SJSA1 (cell line): ENCODE results near the gene CPNE1. TPM values are rescaled to one million over a fixed set of nuclear protein-coding genes. Genes with fewer than 3 reads are reported as not detected.
"Not testable (repeated sequence)": the region's sequence is repeated elsewhere in the genome, so short reads cannot be mapped to it uniquely, and the experiment has no call there.

ENCODE experiments used
- DNase-seq, 2 experiments: peaks; one replicate each; pipeline ENCODE4 v3.0.0-alpha.2; 2015 to 2020; ENCODE audit warnings: low spot score in 2 of 2, low read depth in 1 of 2
- H3K27ac ChIP-seq: fragments of 250-450 bp; sonication (Bioruptor Pico); 2 replicates; pipeline ENCODE4 v1.5.1; 2020; ENCODE audit warnings: mild to moderate bottlenecking, moderate library complexity
- H3K27me3 ChIP-seq: fragments of 250-450 bp; sonication (Bioruptor Pico); replicated peaks from 2 replicates; pipeline ENCODE4 v1.5.1; 2020; ENCODE audit warnings: mild to moderate bottlenecking, moderate library complexity
- H3K36me3 ChIP-seq: fragments of 250-450 bp; sonication (Bioruptor Pico); 2 replicates; pipeline ENCODE4 v1.5.1; 2020; ENCODE audit warnings: mild to moderate bottlenecking
- H3K4me1 ChIP-seq: fragments of 250-450 bp; sonication (Bioruptor Pico); replicated peaks from 2 replicates; pipeline ENCODE4 v1.6.1; 2021; ENCODE audit warnings: mild to moderate bottlenecking
- H3K4me3 ChIP-seq: fragments of 250-450 bp; sonication (Bioruptor Pico); 2 replicates; pipeline ENCODE4 v1.5.1; 2020; ENCODE audit warnings: mild to moderate bottlenecking
- H3K9me3 ChIP-seq: fragments of 250-450 bp; sonication (Bioruptor Pico); replicated peaks from 2 replicates; pipeline ENCODE4 v1.5.1; 2020; ENCODE audit warnings: mild to moderate bottlenecking
- total RNA-seq: library from RNA; depleted of rRNA; stranded (reverse); fragments of >200 nt; shearing (Covaris generic); gene quantifications from 2 replicates; pipeline ENCODE4 v1.2.3, GENCODE V29; 2014

Gene CPNE1
- total RNA-seq, 1 experiment from 2014 or later = 162 TPM

DNA sequence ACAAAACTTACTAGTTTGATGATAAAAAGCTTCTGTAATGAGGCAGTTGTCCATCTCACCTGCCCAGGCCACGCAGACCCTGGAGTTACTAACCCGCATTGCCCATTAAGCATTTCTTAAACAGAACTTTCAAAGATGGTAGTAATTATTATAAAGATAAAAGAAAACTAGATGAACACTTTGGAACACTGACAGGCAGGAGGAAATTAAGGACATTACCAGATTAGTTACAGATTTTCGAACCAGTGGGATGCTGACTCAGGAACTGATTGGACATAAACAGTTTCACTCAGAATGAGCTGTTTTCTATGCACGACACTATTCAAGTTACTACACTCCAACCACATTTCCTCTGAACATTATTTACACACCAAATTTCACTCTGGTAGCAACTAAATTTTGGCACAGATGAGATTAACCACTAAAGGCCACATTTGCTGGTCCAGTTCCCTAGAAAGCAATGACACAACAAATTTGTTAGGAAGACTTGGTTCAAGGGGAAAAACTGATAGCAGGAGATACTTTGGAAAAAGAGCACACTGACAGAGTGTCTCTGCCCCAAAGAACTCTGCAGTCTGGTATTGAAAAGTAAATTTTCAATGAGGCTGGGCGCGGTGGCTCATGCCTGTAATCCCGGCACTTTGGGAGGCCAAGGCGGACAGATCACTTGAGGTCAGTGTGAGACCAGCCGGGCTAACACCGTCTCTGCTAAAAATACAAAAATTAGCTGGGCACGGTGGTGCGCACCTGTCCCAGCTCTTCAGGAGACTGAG is 37.5 kb upstream of the CPNE1 start:
- no peak overlapping the region for H3K27ac ChIP-seq
- no peaks in the 10 kb centered on the region for H3K27me3 ChIP-seq
- H3K9me3 ChIP-seq = no peaks in the 10 kb centered on the region
- peaks cover 16% of the 10 kb centered on the region for H3K4me1 ChIP-seq
- H3K36me3 ChIP-seq = peaks cover 78% of the 10 kb centered on the region
- peak in 1 of 2 experiments; percentile 36 for DNase-seq
- no peak overlapping the region for H3K4me3 ChIP-seq

DNA sequence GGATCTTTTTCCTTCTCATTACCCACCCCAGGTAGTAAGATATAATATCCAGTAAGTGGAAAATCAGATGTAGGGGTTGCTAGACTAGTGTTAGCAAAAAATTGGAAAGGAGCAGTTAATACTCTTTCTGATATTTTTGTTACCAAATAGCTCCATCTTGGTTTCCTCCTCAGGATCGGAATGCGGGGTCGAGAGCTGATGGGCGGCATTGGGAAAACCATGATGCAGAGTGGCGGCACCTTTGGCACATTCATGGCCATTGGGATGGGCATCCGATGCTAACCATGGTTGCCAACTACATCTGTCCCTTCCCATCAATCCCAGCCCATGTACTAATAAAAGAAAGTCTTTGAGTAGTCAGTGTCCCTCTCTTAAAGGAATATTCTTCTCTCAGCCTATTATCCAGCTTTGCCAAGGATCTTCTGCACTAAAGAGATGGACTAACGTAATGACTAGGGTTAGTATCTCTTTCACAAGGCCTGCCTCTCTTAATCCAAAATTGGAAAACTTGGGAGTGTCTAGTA is 36.0 kb upstream of the CPNE1 start:
- Histone ChIP-seq H3K4me3 (no peak overlapping the region), H3K9me3 (no peaks in the 10 kb centered on the region), H3K27me3 (no peaks in the 10 kb centered on the region), H3K27ac (no peak overlapping the region), H3K36me3 (peaks cover 67% of the 10 kb centered on the region), H3K4me1 (peaks cover 16% of the 10 kb centered on the region)
- peak in 1 of 2 experiments; percentile 28 for DNase-seq

GRCh38 chr20:35699957-35700624 is 35.4 kb upstream of the CPNE1 start:
- H3K9me3 ChIP-seq = no peaks in the 10 kb centered on the region
- peak overlapping the region; percentile 77 for H3K4me3 ChIP-seq
- no peaks in the 10 kb centered on the region for H3K27me3 ChIP-seq
- peaks cover 65% of the 10 kb centered on the region for H3K36me3 ChIP-seq
- H3K4me1 ChIP-seq = peaks cover 16% of the 10 kb centered on the region
- DNase-seq = no peak
- peak overlapping the region; percentile 54; the same call in 1 of the 2 replicates for H3K27ac ChIP-seq

DNA sequence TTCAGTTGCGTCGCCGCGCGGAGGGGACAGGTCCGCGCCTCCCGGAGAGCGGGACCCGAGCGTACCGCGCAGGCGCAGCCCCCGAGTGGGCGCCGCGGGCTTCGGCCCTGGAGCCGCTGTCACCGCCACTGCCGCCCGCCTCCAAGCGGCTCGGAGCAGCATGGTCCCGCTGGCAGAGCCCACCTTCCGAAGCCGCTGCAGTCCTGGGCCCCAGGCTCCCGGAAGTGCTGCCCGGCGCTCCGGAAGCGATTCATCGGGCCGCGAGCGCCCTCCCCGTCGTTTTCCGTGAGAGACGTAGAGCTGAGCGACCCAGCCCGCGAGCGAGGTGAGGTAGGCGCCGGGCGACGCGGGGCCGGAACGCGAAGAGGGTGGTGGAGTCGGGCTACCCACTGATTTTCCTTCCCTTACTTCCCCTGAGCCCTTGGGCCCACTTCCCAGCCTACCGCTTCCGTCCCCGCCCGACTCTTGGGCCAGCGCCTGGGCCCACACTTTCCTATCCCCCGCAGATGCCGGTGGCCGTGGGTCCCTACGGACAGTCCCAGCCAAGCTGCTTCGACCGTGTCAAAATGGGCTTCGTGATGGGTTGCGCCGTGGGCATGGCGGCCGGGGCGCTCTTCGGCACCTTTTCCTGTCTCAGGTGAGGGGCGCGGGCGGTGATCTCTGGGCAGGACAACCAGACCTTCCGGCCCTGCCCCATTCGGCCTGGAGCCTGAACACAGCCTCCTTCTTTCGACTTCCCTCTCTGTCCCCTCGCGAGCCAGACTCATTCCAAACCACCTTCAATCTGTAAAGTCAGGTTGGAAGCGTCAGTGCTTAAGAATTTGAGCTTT is 34.6 kb upstream of the CPNE1 start, which contains the start of the genes NFS1 and ROMO1:
Gene NFS1, minus strand, starts transcription at position 226 of the 830 bp plus-strand sequence. Its CDS starts 64 bp downstream, at position 162.
Gene ROMO1, plus strand, starts transcription at position 279 of the 830 bp plus-strand sequence. Its CDS starts 228 bp downstream, at position 507.
- H3K4me1 ChIP-seq = peaks cover 16% of the 10 kb centered on the region
- peak within 1 kb of the TSS; percentile 77 for H3K4me3 ChIP-seq
- H3K9me3 ChIP-seq = no peaks in the 10 kb centered on the region
- peak; percentile 85 to 88 for DNase-seq
- peaks cover 59% of the 10 kb centered on the region for H3K36me3 ChIP-seq
- peak within 1 kb of the TSS; percentile 54 for H3K27ac ChIP-seq
- H3K27me3 ChIP-seq = no peaks in the 10 kb centered on the region

DNA sequence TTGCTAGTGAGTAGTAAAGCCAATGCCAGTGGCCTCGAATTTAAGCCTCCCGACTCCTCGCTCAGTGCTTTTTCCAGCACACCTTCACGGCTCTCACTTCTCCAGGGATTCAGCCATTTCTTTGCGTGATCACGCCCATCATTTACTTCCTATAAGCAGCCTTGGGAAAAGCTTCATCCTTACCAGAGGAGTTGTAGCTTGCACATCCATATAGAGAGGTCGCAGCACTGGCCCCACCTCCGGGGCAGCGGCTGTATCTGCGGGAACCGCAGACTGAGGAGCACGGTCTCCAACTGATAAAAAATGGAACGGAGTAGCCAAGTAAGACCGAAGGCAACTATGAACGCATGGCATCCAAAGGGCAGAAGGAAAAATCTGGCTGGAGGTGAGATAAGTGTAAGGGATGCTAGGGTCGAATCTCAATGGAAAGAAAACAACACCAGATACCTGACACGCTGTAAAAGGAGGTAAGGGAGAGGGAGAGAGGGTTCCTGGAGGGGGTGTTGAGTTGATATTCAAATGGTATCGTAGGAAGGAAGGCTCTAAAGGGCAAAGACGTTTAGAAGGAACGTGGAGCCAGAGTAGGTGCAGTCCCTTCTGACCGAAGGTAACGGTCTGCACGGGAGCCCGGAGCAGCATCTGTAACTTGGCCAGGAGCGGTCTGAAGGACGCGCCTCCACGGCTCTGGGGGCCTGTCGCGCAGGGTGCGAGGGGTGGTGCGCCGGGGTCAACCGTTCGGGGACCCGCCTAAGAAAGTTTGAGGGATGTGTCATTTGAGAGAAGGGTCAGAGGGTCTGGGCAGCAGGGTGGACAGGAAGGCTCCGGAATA is 33.8 kb upstream of the CPNE1 start:
- H3K9me3 ChIP-seq = no peaks in the 10 kb centered on the region
- DNase-seq = peak in 1 of 2 experiments; percentile 40
- H3K27ac ChIP-seq = 0 out of 2 replicates have a peak overlapping the region, but pooled peaks have one; percentile 54
- no peaks in the 10 kb centered on the region for H3K27me3 ChIP-seq
- peaks cover 16% of the 10 kb centered on the region for H3K4me1 ChIP-seq
- H3K4me3 ChIP-seq = peak overlapping the region; percentile 77
- peaks cover 53% of the 10 kb centered on the region for H3K36me3 ChIP-seq

GRCh38 chr20:35697696-35698297 is 33.1 kb upstream of the CPNE1 start:
- no peak overlapping the region; the same call in 1 of the 2 replicates for H3K4me3 ChIP-seq
- DNase-seq = peak in 1 of 2 experiments; percentile 28
- no peaks in the 10 kb centered on the region for H3K9me3 ChIP-seq
- no peak overlapping the region for H3K27ac ChIP-seq
- no peaks in the 10 kb centered on the region for H3K27me3 ChIP-seq
- H3K4me1 ChIP-seq = peaks cover 16% of the 10 kb centered on the region
- peaks cover 46% of the 10 kb centered on the region for H3K36me3 ChIP-seq

DNA sequence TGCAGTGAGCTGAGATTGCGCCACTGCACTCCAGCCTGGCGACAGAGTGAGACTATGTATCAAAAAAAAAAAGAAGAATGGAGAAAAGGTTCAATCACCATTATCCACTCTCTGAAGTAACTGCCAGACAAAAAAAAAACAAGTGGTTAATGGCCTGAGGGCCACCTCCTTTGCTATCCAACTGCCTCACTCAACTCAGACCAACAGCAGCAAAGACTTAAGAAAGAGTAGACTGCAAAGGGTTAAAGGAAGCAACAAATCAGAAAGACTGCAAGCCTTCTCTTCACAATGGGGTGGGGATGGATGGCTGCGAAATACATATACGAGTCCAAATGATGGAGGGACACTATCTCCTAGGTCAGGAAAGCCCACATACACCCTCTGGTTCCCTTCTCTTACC is 31.3 kb upstream of the CPNE1 start:
- Histone ChIP-seq H3K4me1 (peaks cover 16% of the 10 kb centered on the region), H3K27me3 (no peaks in the 10 kb centered on the region), H3K4me3 (no peak overlapping the region), H3K9me3 (no peaks in the 10 kb centered on the region), H3K27ac (no peak overlapping the region), H3K36me3 (peaks cover 30% of the 10 kb centered on the region)
- DNase-seq = peak in 1 of 2 experiments; percentile 7

DNA sequence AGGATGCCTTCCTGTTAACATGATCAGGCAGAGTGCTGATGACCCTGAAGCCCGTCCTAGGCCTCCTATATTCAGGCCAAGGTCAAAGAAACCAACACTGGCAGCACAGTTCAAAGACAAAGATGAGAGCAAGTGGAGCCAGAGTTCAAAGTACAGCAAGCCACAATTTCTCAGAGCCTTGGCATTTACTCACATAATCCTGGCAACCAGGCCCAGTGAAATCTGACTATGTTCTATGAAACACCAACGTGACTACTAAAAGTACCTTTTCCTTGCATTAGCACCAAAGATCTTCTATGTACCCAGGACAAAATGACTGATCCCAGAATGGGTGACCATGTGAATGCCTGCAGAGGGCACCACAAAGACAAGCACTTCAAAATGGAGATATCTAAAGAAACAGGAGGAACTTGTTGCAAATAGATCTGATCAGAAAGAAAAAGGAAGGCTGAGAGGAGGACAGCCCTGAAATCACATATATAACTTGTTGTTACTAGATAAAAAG is 30.6 kb upstream of the CPNE1 start:
- H3K4me1 ChIP-seq = peaks cover 10% of the 10 kb centered on the region
- no peak overlapping the region for H3K4me3 ChIP-seq
- H3K36me3 ChIP-seq = peaks cover 28% of the 10 kb centered on the region
- H3K27ac ChIP-seq = no peak overlapping the region
- DNase-seq = peak in 1 of 2 experiments; percentile 10
- no peaks in the 10 kb centered on the region for H3K9me3 ChIP-seq
- no peaks in the 10 kb centered on the region for H3K27me3 ChIP-seq

GRCh38 chr20:35690265-35690664 is 25.6 kb upstream of the CPNE1 start:
- Histone ChIP-seq H3K4me1 (no peaks in the 10 kb centered on the region), H3K4me3 (no peak overlapping the region), H3K27me3 (no peaks in the 10 kb centered on the region), H3K9me3 (no peaks in the 10 kb centered on the region), H3K36me3 (peaks cover 25% of the 10 kb centered on the region), H3K27ac (no peak overlapping the region)
- peak in 1 of 2 experiments; percentile 8 for DNase-seq

GRCh38 chr20:35686872-35687271 is 22.2 kb upstream of the CPNE1 start:
- H3K4me1 ChIP-seq, H3K27ac ChIP-seq, H3K27me3 ChIP-seq, H3K4me3 ChIP-seq, H3K9me3 ChIP-seq: not testable (repeated sequence)
- H3K36me3 ChIP-seq = peaks cover 19% of the 10 kb centered on the region
- DNase-seq = peak in 1 of 2 experiments; percentile 5

DNA sequence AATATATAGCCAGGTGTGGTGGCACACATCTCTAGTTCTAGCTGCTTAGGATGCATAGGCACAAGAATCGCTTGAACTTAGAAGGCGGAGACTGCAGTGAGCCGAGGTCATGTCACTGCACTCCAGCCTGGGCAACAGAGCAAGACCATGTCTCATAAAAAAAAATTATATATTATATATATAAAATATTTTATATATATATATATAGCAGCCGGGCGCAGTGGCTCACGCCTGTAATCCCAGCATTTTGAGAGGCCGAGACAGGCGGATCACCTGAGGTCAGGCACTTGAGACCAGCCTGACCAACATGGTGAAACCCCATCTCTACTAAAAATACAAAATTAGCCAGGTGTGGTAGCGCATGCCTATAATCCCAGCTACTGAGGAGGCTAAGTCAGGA is 20.7 kb upstream of the CPNE1 start:
- H3K9me3 ChIP-seq, DNase-seq, H3K4me1 ChIP-seq, H3K27me3 ChIP-seq, H3K4me3 ChIP-seq, H3K27ac ChIP-seq: not testable (repeated sequence)
- H3K36me3 ChIP-seq = peaks cover 23% of the 10 kb centered on the region

DNA sequence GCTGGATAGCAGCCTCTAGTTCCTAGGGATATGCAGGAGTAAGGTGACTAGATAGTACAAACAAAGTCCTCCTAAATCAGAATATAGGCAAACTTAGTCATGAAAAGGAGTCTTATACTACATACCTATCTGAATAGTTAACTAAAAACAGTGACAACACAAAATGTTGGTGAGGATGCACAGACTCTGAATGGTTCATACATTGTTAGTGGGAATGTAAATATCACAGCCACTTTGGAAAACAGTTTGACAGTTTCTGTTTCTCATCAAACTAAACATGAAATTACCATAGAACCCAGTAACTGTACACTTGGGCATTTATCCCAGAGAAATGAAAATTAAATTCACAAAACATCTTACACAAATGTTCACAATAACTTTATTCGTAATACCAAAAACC is 17.3 kb upstream of the CPNE1 start:
- Histone ChIP-seq H3K9me3 (no peaks in the 10 kb centered on the region), H3K27ac (no peak overlapping the region), H3K4me3 (no peak overlapping the region), H3K27me3 (no peaks in the 10 kb centered on the region), H3K4me1 (no peaks in the 10 kb centered on the region), H3K36me3 (peaks cover 11% of the 10 kb centered on the region; the same call in 1 of the 2 replicates)
- DNase-seq = no peak
